Ectodermal cell (in vitro differentiated cells): Measurements from ENCODE around the gene BIN1.

Source experiments
- H3K27ac ChIP-seq: 2 replicates; pipeline ENCODE4 v1.7.0; 2013; ENCODE audit warnings: mild to moderate bottlenecking, low read depth, low read length; ENCODE audit not compliant: insufficient read depth, poor library complexity, severe bottlenecking
- H3K27me3 ChIP-seq: 2 replicates; pipeline ENCODE4 v1.7.0; 2013; ENCODE audit warnings: mild to moderate bottlenecking, low read length; ENCODE audit not compliant: insufficient read depth, control insufficient read depth, poor library complexity, severe bottlenecking
- H3K36me3 ChIP-seq: one replicate; pipeline ENCODE4 v1.7.0; 2013; ENCODE audit warnings: low read length; ENCODE audit not compliant: control insufficient read depth, insufficient read depth
- H3K4me1 ChIP-seq: one replicate; pipeline ENCODE4 v1.7.0; 2013; ENCODE audit warnings: low read length; ENCODE audit not compliant: control insufficient read depth, insufficient read depth
- H3K4me3 ChIP-seq: 2 replicates; pipeline ENCODE4 v1.7.0; 2013; ENCODE audit warnings: low read depth, low read length, control low read depth; ENCODE audit not compliant: insufficient read depth
- H3K9me3 ChIP-seq: 2 replicates; pipeline ENCODE4 v1.7.0; 2013; ENCODE audit warnings: mild to moderate bottlenecking, low read length, moderate library complexity; ENCODE audit not compliant: control insufficient read depth
- WGBS, 2 experiments: methylation state at CpG; one replicate each; pipeline ENCODE4 v1.1.7; 2013; ENCODE audit warnings: missing lambda C conversion rate in 2 of 2; 5-methylcytosine and 5-hydroxymethylcytosine counted together

The BIN1 gene

GRCh38 chr2:127145280-127145895 is 38.4 kb upstream of the BIN1 start:
- 93 to 95% methylated on average over 1 of the region's 1 CpG for WGBS, 2 experiments
- H3K27me3 ChIP-seq: no peaks in the 10 kb centered on the region
- H3K4me3 ChIP-seq: no peak overlapping the region
- no peak overlapping the region for H3K27ac ChIP-seq
- H3K4me1 ChIP-seq: peaks cover 5% of the 10 kb centered on the region
- H3K36me3 ChIP-seq: no peaks in the 10 kb centered on the region
- H3K9me3 ChIP-seq: no peaks in the 10 kb centered on the region

GRCh38 chr2:127143841-127144782 is 37.2 kb upstream of the BIN1 start:
- WGBS, 2 experiments: 86 to 88% methylated on average over 10 to 11 of the region's 11 CpGs

DNA sequence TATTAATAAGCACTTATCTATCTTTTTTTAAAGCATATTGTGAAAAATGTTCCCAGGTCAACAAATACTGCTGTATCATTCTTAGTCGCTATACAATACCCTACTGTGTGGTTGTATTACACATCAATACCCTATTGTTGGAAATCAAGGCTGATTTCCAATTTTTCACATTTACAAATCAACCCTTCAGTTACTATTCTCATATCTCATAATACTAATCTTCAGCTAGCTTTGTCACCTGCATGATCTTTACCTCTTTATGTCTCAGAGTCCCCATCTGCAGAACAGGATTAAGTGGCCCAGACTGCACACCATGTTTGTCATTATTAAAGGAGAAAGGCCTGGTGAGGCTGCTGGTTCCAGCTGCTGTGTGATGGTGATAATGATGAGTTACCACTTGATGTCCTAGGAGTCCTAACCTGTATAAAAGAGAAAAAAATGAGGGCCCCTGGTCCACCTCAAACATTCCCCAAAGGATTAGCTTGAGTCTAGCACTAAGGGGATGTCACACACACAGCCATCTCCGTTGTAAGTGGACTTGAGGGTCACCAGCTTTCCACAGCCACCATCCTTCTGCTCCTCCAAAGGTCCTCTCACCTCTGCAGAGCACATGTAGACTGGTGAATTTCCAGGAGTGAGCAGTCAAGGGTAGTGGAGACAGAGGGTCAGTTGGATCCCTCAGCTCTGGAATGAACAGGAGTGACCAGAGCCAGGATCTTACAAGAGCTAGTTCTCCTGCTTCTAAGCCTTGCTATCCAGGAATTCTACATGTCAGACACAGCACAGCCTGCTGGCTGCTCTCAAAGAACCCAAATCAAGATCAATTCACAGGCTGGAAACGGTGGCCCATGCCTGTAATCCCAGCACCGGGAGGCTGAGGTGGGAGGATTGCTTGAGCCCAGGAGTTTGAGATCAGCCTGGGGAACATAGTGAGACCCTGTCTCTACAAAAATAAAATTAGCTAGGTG is 36.0 kb upstream of the BIN1 start:
- H3K27me3 ChIP-seq: no peaks in the 10 kb centered on the region
- H3K9me3 ChIP-seq: no peaks in the 10 kb centered on the region
- no peak overlapping the region for H3K27ac ChIP-seq
- H3K4me1 ChIP-seq: peaks cover 5% of the 10 kb centered on the region
- no peaks in the 10 kb centered on the region for H3K36me3 ChIP-seq
- WGBS, 2 experiments: 81 to 85% methylated on average over 4 of the region's 4 CpGs
- H3K4me3 ChIP-seq: no peak overlapping the region

More at GRCh38 chr2:127143841-127144782, 37.2 kb upstream of the BIN1 start:
- no peaks in the 10 kb centered on the region for H3K27me3 ChIP-seq
- H3K4me1 ChIP-seq: peaks cover 5% of the 10 kb centered on the region
- no peaks in the 10 kb centered on the region for H3K36me3 ChIP-seq
- H3K27ac ChIP-seq: peak overlapping the region; percentile 16
- no peak overlapping the region for H3K4me3 ChIP-seq
- no peaks in the 10 kb centered on the region for H3K9me3 ChIP-seq

GRCh38 chr2:127140538-127140937 is 33.6 kb upstream of the BIN1 start:
- Histone ChIP-seq H3K4me1 (no peaks in the 10 kb centered on the region), H3K36me3 (no peaks in the 10 kb centered on the region), H3K27me3 (no peaks in the 10 kb centered on the region), H3K4me3 (no peak overlapping the region), H3K27ac (no peak overlapping the region), H3K9me3 (no peaks in the 10 kb centered on the region)
- 91 to 92% methylated on average over 13 of the region's 13 CpGs for WGBS, 2 experiments

DNA sequence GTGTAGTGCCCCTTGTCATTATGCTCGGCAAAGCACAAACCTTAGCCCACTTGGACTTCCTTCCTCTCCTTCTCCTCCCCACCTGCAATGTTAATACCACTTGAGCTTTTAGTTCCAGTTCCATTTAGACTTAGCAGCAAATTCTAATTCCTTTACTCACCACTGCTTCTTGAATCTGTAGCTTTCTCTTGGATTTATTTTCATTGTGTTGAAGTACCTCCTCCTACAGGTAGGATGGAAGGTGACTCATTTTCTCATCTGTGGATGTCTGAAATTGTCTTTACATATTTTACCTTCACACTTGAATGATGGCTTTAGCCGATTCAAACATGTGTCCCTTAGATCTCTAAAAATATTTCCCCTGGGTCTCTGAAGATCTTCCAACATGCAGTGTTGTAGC is 32.8 kb upstream of the BIN1 start:
- no peaks in the 10 kb centered on the region for H3K27me3 ChIP-seq
- H3K4me3 ChIP-seq: no peak overlapping the region
- no peak overlapping the region for H3K27ac ChIP-seq
- no peaks in the 10 kb centered on the region for H3K4me1 ChIP-seq
- no peaks in the 10 kb centered on the region for H3K36me3 ChIP-seq
- 91 to 97% methylated on average over 2 of the region's 2 CpGs for WGBS, 2 experiments
- no peaks in the 10 kb centered on the region for H3K9me3 ChIP-seq

DNA sequence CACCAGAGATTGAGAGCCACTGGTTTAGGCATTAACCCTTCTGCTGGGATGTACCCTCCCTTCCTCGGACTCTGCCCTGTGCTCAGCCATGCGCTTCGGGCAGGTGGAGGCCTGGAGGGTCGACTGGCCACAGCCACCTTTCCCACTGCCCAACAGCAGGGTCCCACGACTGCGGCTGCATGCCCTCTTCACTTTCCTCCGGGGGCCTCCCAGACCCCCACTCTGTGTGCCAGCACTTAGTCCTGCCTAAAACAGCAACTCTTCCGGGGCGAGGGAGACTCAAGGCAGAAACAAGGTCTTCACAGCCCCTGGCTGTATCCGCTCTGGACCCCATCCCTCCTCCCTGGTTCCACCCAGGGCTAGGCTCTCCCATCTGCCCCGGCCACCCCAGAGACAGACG is 31.3 kb upstream of the BIN1 start:
- Histone ChIP-seq H3K27ac (no peak overlapping the region), H3K9me3 (no peaks in the 10 kb centered on the region), H3K36me3 (no peaks in the 10 kb centered on the region), H3K4me1 (no peaks in the 10 kb centered on the region), H3K4me3 (no peak overlapping the region), H3K27me3 (no peaks in the 10 kb centered on the region)
- 91 to 92% methylated on average over 12 of the region's 12 CpGs for WGBS, 2 experiments

DNA sequence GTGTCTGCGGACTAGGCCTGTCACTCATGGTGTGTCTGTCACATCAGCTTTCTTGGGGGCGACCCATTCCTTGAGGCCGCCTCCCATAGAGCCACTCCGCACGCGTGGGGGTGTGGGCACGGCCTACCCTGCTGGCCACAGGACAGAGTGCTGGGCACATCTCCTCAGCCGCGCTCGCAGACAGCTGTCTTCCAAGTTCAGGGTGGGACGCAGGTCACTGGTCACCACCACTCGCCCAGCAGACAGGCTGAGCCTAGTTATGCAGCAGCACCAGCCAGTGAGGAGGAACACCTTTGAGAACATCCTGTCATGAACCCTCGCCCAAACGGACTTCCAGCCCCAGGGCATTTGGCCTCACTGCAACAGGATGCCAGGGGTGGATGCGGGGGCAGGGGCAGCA is 30.8 kb upstream of the BIN1 start:
- WGBS, 2 experiments: 93 to 95% methylated on average over 15 of the region's 15 CpGs
- Histone ChIP-seq H3K27me3 (no peaks in the 10 kb centered on the region), H3K36me3 (no peaks in the 10 kb centered on the region), H3K4me3 (no peak overlapping the region), H3K4me1 (no peaks in the 10 kb centered on the region), H3K9me3 (no peaks in the 10 kb centered on the region), H3K27ac (no peak overlapping the region)

DNA sequence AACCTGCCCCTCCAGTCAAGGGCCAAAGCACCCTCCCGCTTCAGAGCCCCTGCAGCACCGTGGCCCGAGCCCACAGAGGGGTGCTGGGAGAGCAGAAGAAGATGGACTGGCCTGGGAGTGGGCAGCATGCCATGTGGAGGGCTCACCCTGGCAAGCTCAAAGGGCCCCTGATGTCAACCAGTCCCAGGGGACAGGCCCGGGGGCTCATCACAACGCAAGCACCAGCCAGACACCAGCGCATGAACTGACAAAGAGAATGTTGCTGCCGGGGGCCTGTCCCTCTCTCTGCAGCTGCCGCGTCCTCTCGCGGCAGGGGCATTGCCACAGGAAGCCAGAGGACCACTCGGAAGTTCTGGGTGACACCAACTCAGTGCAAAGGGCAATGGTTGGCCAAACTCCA is 30.3 kb upstream of the BIN1 start:
- 93 to 95% methylated on average over 12 of the region's 12 CpGs for WGBS, 2 experiments
- Histone ChIP-seq H3K27ac (no peak overlapping the region), H3K27me3 (no peaks in the 10 kb centered on the region), H3K4me1 (no peaks in the 10 kb centered on the region), H3K4me3 (no peak overlapping the region), H3K36me3 (no peaks in the 10 kb centered on the region), H3K9me3 (no peaks in the 10 kb centered on the region)

DNA sequence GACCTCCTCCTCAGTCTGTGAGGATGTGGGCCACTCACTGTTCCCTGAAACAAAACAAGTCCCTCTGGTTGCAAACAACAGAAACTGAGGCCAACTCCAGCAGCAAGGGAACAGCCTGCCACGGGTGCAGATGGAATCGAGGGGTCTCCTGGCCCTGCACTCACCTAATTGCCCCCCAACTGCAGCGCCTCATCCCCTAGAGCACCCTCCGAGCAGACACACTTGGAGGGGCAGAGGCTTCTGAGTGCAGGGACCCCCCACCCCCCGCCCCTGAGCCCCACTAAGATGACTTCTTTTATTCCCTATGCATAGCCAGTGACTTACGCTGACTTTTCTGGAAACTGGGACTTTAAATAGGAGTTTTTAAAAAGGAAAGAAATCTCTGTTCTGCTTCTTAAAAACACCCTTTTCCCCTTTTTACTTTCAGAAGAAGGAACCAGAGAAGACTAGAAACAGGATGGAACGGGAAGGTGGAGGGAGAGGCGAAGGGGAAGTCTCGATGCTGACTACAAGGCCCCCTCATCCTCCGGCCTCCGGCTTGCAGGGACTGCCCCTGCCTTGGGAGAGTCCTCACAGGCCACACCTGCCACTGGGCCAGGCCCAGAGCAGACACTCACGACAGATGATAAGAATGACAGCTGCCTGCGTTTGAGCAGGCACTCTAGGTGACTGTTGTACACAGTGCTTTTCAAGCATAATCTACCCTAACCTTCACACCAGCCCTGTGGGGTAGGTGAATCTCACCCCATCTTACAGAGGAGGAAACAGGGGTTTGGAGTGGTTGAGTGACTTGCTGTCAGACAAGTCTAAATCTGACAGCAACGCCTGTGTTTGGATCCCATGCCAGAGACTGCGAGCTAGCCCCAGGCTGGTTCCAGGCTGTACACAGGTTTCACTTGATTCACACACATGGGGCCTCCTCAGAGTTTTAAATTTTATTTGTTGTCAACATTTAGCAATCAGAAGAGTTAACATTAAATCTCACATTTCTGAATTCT is 28.2 kb upstream of the BIN1 start:
- H3K36me3 ChIP-seq: no peaks in the 10 kb centered on the region
- no peaks in the 10 kb centered on the region for H3K27me3 ChIP-seq
- H3K4me3 ChIP-seq: no peak overlapping the region
- no peak overlapping the region for H3K27ac ChIP-seq
- H3K9me3 ChIP-seq: no peaks in the 10 kb centered on the region
- H3K4me1 ChIP-seq: no peaks in the 10 kb centered on the region
- 86 to 87% methylated on average over 15 of the region's 15 CpGs for WGBS, 2 experiments
